HG03064 (cell line): ENCODE measurements around the gene SLC6A19.

Experiments used
- ATAC-seq: cut with Tn5 transposase; IDR thresholded peaks from one replicate; pipeline ENCODE4 v1.9.1; 2021; ENCODE audit warnings: low read depth; ENCODE audit not compliant: unreplicated experiment

The SLC6A19 gene

DNA sequence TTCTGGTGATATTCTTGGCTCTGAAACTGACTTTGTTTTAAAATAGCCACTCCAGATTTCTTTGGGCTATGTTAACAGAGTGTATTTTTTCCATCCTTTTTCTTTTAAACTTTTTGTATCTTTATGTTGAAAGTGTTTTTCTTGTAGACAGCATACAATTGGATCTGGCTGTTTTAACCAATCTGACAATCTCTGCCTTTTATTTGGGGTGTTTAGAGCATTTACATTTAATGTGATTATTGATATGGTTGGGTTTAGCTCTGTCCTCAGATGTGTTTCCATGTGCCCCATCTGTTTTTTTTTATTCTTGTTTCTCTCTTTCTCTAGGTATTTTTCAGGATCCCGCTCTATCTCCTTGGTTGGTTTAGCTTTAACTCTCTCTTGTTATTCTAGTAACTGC is 34.4 kb downstream of the SLC6A19 start:
- ATAC-seq = no peak

DNA sequence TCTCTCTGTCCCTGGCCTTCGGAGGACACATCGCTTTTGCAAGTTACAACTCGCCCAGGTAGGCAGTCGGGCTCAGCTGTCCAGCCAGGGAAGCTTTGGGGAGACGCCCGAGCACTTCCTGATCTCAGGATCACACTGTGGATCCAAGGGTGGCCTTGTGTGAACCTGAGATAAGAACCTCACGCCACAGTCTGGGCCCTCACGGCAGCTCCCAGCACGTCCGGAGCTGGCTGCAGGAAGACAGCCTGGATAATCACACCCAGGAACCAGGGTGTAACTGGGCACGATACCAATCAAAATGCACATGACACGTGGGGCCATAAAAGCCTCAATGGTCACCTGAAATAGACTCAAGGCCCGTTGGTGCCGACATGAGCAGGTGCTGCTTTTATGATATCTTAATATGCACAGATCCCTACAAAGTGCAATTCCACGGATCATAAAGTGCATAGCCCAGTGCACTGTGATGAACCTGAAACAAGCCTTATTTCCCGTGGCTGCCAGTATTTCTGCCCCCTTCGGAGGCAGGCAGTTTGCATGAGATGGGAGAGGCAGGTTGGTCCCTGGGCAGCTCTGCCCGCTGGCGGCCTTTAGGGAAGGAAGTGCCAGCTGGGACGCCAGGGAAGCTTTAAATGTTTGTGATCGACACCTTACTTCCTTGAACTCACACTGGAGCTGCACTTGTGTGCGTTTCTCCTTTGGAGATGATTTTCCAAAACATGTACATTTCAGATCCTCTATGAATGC is 38.3 kb downstream of the SLC6A19 start:
- ATAC-seq = no peak

DNA sequence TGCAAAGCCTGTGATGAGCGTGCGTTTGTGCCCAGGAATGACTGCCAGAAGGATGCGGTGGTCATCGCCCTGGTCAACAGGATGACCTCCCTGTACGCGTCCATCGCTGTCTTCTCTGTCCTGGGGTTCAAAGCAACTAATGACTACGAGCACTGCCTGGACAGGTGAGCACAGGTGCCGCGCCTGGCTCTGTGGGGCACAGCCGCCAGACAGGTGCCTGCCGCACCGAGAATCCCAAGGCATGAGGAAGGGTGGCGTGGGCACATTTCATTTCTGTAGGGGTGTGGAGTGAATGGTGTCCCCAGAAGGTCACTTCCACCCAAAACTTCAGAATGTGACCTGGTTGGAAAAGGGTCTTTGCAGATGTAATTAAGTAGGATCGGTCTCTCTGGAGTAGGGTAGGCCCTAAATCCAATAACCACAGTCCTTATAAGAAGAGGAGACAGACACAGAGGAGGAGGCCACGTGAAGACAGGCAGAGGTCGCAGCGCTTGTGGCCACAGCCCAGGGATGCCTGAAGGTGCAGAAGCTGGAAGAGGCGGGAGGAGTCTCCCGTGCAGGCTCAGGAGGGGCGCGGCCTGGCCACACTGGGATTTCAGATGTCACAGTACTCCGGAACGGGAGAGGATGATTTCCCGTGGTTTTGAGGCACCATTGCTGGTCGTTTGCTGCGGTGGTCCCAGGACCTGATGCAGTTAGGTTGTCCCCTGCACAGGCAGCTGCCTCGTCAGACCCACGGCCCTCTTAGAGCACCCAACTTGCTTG is 39.3 kb downstream of the SLC6A19 start:
- no peak for ATAC-seq

DNA sequence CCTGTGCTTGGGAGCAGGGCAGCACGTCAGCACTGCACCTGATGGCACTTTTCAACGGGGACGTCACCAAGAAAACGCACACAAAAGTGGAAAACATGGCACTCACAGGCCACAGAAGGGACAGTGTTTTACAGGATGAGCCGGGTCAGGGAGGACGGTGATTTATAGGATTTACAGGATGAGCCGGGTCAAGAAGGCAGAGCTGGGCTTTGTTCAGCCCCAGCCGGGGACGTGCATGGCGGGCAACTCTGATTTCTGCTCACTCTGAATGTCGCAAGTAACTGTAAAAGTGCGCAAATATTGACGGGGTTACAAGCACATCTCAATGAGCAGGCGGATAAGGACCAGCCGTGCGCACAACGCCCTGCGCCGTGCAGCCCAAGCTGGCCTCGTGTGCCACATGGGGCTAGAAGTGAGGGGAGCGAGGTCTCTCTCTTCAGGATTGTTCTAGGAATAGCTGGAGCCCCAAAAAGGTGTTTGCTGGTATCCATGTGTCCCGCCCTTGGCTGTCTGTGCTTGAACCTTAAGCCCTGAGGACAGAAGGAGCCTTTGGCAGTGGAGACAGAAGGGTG is 40.2 kb downstream of the SLC6A19 start:
- no peak for ATAC-seq

DNA sequence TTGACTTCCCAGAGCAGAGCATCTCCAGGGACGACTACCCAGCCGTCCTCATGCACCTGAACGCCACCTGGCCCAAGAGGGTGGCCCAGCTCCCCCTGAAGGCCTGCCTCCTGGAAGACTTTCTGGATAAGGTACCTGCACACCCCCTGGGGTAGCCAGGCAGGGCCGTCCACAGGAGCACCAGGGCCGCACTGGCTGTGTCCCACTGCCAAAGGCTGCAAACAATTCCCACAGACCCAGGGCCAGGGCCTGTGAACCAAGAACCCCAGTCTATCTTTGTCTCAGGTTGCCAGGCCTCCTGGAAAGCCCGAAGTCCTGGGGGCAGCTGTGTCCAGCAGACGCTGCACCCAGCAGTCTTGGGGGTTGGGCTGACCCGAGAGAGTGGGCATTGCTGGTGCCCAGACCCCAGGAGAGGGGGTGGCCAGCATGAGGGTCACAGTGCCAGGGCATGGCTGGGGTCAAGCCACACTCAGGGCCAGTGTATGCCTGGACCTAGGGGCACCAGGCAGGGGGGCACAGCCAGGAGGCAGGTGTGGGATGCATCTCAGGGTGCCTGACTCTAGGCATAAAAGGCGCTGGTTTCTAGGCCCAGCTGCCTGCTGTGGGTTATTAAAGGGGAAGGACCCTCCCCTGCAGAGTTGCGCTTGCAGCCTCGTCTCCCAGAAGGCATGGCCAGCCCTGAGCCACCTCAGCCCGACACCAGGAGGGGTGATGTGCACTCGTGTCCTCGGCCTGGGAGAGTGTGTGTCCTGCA is 41.5 kb downstream of the SLC6A19 start:
- ATAC-seq = no peak

DNA sequence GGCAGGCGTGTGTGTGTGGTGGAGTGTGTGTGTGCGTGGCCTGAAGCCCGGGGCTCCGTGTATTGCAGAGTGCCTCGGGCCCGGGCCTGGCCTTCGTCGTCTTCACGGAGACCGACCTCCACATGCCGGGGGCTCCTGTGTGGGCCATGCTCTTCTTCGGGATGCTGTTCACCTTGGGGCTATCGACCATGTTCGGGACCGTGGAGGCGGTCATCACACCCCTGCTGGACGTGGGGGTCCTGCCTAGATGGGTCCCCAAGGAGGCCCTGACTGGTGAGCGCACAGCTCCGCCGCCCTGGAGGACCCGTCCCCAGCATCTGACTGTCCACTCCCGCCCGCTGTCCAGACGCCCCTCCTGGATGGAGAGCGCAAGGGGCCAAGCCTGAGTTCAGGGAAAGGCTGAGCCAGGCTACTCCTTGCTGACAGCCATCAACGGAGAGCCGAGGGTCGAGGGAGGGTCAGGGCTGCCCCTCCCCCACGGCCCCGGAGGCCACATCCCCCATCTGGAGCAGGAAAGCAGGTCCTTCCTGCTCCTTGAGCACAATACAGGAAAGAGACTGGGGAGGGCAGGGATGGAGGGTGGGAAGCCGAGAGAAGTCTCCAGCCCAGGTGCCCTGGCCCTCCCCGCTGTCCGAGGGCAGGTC is 42.2 kb downstream of the SLC6A19 start:
- ATAC-seq = no peak

DNA sequence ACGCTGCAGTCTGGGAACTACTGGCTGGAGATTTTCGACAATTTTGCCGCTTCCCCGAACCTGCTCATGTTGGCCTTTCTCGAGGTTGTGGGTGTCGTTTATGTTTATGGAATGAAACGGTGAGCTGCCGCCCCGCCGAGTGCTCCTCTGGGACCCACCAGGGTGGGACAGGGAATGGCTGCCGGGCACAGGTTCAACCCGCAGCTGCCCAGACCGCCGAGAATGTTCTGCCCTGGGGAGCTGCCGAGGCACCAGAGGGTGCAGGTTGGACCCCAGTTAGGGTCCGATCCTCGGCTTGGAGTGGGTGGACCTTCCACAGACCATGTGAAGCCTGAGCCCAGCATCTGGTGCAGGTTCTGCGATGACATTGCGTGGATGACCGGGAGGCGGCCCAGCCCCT is 42.9 kb downstream of the SLC6A19 start:
- no peak for ATAC-seq

DNA sequence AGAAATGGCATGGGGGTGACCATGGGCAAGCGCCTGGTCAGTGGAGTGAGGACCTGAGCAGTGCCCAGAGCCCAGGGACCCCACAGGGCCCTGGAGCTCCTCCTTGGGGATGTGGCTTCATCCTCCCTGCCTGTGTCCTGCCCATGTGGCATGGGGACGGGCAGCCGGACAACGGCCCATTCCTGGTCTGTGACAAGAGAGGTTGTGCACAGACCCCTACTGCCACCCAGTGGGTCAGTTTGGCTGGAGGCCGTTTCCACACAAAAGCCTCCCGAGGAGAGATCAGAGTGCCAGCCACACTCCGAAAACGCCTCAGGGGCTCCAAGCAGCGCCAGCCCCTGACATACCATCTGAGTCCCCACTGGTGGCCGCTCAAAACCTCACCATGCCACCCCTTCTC is 43.6 kb downstream of the SLC6A19 start:
- no peak for ATAC-seq

DNA sequence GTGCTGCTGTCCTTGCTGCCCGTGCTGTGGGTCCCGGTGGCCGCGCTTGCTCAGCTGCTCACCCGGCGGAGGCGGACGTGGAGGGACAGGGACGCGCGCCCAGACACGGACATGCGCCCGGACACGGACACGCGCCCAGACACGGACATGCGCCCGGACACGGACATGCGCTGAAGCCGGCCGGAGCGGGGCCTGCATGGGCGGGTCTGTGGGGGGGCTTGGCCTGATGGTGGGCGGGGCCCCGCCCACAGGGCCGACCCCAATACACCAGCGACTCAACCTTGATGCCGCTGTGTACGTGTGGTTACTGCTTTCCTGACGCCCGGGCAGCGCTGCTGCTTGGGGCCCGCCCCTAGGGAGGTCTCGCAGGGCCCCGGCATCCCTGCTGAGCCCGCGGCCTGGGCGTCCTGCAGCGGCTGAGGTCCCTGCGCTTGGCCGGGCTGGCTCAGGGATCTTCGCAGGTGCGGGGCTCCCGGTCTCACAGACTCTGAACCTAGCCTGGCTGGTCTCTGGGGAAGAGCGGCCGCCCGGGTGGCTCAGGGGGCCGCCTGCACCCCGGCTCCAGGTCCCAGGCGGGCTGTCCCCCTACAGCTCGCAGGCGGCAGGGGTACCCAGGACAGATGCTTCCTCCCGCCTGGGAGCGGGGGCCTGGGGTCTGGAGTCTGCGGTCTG is 44.6 kb downstream of the SLC6A19 start:
- no peak for ATAC-seq

DNA sequence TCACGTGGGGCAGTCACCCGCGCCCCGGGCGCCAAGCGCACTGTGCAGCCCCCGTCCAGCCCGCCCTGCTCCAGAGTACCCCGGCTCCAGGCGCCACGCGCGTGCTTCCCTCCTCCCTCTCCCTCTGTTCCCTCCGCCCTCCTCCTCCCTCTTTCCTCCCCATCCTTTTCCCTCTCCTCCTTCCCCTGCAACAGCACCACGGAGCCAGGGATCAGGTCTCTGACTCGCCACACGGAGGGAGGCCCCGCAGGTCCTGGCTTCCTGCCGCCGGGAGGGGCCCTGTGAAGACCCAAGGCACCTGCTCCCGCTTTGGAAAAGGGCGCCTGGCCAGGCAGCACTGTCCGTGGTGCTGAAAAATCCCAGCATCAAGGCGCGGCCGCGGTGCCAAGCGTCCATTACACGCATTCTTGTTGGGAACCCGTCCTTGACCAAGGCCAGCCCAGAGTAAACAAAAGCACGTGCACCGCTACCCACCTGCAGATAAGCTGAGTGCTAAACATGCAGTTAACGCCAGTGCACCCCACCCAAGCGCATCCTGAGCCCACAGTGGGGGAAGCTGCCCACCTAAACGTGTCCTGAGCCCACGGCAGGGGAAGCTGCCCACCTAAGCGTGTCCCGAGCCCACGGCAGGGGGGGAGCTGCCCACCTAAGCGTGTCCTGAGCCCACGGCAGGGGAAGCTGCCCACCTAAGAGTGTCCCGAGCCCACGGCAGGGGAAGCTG is 45.5 kb downstream of the SLC6A19 start:
- ATAC-seq = no peak

DNA sequence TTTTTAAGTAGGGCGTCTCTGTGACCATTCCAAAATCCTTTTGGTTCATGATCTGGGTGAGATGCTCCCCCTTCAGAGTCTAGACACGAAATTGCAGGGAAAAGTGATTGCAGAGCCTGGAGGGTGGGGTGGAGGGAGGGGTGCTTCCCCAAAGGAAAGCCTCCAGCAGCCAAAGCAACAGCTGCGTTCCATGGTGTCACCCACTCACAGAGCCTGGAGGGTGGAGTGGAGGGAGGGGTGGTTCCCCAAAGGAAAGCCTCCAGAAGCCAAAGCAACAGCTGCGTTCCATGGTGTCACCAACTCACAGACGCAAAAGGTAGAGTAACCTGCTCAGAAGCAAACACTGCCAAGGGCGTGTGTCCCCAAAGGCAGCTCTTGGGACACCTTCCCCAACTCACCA is 46.4 kb downstream of the SLC6A19 start:
- no peak for ATAC-seq

DNA sequence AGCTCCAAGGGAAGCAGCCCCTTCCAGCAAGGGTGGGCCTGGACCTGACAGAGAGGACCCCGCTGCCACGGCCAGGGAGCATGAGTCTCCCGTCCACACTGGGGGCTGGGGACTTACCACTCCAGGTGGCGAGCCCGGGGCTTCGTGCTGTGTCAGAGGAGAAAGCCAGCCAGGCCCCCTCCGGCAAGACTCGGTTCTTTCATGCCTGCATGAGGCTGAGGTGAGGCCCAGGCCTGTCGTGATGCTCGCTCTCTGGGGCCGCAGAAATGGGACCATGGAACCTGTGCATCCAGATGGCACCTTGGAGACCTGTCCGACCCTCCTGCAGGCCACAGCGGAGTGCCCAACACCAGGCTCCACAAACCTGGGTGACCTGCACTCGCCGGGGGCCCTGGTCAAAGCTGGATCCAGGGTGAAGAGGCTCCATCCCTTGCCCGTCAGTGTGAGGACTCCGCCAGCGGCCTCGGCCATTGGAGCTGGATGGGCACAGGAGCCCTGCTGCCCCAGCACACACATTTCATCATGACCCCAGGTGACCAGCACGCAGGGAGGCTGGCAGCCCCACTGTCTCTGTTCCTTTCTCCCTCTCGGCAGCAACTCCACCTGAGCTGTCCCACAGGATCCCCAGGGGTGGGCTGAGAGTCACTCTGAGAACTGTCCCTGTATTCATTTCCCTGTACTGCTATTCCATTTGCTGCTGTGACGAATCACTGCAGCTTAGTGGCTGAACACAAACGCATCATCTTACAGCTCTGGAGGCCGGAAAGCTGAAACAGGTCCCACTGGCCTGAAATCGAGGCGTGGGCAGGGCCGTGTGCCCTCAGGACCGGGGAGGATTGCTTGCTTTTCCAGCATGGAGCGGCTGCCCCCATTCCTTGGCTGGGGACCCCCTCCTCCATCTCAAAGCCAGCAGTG is 48.2 kb downstream of the SLC6A19 start:
- no peak for ATAC-seq

DNA sequence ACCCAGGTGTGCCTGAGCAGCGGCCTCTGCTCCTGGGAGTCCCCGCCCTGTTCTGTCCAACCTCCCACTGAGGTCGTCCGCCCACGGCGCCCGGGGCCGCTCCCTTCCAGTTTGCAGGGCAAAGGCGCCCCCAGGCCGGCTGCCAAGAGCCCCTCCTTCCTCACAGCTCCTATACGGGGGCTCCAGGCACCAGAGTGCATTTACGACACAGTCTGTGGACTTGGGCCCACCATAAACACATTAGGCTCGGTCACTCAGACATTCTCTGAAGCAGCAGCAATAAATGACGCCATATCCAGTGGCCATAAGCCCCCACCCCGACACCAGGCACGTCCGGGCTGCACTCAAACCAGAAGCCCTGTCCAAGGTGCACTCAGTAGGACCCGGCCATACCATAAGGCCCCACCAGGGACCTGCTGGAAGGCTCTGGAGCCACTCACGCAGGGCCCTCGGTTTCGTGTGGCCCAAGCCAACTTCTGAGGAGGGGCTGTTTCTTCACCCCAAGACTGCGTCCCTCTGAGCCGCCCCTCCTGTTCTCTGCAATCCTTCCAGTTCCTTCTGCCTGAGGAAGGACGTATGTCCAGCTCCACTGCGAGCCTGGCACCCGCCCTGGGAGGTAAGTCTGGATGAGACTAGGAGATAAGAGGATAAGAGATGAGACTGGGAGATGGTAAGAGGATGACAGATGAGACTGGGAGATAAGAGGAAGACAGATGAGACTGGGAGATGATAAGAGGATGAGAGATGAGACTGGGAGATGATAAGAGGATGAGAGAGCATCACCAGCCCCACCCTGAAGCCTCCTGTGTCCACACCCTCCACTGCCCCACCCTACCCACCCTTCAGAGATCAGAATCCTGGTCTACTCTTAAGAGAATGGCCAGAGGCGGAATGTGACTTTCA is 50.5 kb downstream of the SLC6A19 start:
- no peak for ATAC-seq

DNA sequence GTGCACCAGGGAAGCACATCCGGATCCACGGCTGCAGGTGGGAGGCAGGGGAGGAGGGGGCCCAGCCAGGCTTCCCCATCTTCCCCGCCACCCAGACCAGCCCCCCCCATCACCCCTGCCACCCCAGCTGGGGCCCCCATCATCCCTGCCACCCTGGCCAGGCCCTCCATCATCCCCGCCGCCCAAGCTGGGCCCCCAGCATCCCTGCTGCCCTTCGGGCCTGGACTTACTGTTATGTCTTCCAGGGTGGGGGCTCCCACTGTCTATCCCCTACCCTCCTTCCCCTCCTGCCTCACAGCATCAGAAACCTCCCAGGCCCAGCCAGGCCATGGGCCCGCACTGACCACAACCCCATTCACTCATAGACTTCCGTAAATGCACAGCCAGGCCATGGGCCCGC is 51.3 kb downstream of the SLC6A19 start:
- no peak for ATAC-seq

DNA sequence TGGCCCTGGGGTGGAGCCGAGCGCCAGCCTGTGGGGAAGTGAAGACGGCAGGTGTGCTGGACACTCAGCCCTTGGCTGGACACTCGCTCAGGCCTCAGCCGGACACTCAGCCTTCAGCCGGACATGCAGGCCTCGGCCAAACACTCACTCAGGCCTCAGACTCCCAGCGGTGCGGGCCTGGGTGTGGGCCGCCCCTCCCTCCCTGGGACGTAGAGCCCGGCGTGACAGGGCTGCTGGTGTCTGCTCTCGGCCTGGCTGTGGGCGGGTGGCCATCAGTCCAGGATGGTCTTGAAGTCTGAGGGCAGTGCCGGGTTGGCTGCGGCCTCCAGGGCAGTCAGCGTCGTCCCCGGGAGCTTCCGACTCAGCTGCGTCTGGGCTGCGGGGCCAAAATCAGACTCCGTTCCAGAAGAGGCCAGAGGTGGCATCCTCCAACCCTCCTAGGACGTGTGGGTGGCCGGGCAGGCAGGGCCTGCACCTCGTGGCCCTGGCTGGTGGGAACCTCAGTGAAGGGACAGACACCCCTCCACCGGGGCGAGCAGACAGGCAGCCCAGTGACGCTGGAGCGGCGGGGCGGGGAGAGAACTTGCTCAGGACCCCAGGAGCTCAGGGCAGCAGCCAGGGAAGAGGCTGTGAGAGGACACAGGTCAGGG is 52.2 kb downstream of the SLC6A19 start:
- no peak for ATAC-seq

DNA sequence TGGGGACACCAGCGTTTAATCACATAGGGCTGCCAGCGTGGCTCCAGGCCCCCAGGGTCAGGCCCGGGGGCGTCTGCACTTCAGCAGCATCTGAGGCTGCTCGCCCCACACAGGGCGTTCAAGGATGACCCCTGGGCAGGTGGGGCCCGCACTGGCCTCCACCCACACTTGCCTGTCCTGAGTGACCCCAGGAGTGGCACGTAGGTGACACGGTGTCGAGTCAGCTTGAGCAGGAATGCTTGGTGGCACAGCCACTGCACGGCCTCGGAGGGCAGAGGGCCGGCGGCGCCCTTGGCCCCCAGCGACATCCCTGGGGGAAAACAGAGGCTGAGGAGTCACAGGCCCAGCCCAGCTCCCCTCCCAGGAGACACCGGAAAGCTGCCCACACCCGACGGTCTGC is 52.8 kb downstream of the SLC6A19 start:
- no peak for ATAC-seq

DNA sequence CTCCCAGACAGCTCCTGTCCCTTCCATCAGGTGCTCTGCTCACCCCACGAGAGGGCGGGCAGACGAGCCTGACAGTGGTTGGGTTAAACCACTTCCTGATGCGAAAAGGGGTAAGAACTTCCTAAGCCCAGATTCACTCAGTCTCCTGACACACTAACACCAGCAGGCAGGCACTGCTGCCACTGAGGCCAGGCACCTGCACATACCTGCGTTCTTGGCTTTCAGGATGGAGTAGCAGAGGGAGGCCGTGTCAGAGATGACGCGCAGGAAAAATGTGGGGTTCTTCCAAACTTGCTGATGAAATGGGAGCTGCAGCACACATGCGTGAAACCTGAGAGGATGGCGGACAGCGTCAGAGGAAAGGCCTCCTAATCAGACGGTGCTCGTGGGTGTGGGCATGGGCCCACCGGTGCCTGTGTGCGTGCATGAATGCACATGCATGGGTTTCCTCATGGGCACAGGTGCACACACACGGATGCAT is 53.7 kb downstream of the SLC6A19 start:
- no peak for ATAC-seq
